ENCODE data around the gene COL4A5.

DNA sequence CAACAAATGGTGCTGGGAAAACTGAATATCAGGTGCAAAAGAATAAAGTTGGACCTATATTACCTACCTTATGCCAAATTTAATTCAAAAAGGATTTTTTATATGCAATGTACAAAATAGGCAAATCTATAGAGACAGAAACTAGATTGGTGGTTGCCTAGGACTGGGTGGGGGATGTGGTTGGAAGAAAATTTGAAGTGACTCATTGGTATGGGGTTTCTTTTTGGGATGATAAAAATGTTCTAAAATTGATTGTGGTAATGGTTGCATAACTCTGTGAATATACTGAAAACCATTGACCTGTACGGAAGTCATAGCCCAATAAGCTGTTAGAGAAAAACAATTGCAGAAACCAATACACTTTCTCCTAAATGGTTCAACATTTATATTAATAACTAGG, 72.1 kb downstream of the COL4A5 start:
- TF ChIP-seq, protein P1, sequence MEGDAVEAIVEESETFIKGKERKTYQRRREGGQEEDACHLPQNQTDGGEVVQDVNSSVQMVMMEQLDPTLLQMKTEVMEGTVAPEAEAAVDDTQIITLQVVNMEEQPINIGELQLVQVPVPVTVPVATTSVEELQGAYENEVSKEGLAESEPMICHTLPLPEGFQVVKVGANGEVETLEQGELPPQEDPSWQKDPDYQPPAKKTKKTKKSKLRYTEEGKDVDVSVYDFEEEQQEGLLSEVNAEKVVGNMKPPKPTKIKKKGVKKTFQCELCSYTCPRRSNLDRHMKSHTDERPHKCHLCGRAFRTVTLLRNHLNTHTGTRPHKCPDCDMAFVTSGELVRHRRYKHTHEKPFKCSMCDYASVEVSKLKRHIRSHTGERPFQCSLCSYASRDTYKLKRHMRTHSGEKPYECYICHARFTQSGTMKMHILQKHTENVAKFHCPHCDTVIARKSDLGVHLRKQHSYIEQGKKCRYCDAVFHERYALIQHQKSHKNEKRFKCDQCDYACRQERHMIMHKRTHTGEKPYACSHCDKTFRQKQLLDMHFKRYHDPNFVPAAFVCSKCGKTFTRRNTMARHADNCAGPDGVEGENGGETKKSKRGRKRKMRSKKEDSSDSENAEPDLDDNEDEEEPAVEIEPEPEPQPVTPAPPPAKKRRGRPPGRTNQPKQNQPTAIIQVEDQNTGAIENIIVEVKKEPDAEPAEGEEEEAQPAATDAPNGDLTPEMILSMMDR (IDR thresholded peaks at IDR 0.05 in 2 of 3, conservative IDR thresholded peaks at IDR 0.05 in 1 of 3; ENCODE audit: borderline replicate concordance in 1 of 3, insufficient read depth in 1 of 3, low read depth in 2 of 3, low read length in 2 of 3) = no peak
- no peak for TF ChIP-seq CBX3 (IDR thresholded peaks at IDR 0.05; ENCODE audit: low read depth)
- no peak for TF ChIP-seq ZFX (IDR thresholded peaks at IDR 0.05)
- no peak for TF ChIP-seq POLR2A (IDR thresholded peaks at IDR 0.05; ENCODE audit: borderline replicate concordance, extremely low read depth, insufficient read depth, insufficient read length)
- TF ChIP-seq, protein P2, sequence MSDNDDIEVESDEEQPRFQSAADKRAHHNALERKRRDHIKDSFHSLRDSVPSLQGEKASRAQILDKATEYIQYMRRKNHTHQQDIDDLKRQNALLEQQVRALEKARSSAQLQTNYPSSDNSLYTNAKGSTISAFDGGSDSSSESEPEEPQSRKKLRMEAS (IDR thresholded peaks at IDR 0.05) = no peak
- TF ChIP-seq POLR2AphosphoS5 (IDR thresholded peaks at IDR 0.05; ENCODE audit: low read depth, low read length) = no peak
- no peak for TF ChIP-seq SP1 (IDR thresholded peaks at IDR 0.05; ENCODE audit: low read depth)
- no peak for TF ChIP-seq JUND (IDR thresholded peaks at IDR 0.05)
- no peak for TF ChIP-seq SRF (IDR thresholded peaks at IDR 0.05; ENCODE audit: low read depth)
- TF ChIP-seq EZH2 (IDR thresholded peaks at IDR 0.05) = no peak
- TF ChIP-seq EGR1 (IDR thresholded peaks at IDR 0.05; ENCODE audit: low read depth) = no peak
